Measurements from ENCODE around the gene SLC23A2. TPM values are rescaled to one million over a fixed set of nuclear protein-coding genes. Genes with fewer than 3 reads are reported as not detected.
"Not testable (repeated sequence)": the region's sequence is repeated elsewhere in the genome, so short reads cannot be mapped to it uniquely, and the experiment has no call there.

Gene SLC23A2
- total RNA-seq, 4 donors from 2014 or later: 2.6 to 3.6 (median 3.1) TPM

GRCh38 chr20:4922186-4922585, 79.1 kb downstream of the SLC23A2 start:
- intact Hi-C loops (cut with DNase I; ENCODE audit: low total_unique reads) (no loop called here), in situ Hi-C loops (cut with MboI; ENCODE audit: low sequenced_read_pairs in 4 of 4) (no loop called here)
- no peaks in the 10 kb centered on the region for H3K36me3 ChIP-seq
- H3K27me3 ChIP-seq: no peaks in the 10 kb centered on the region
- ATAC-seq: no peak
- H3K4me1 ChIP-seq: no peaks in the 10 kb centered on the region
- no peak overlapping the region for H3K4me3 ChIP-seq
- H3K27ac ChIP-seq: no peak overlapping the region
- DNase-seq: no peak
- TF ChIP-seq CTCF (IDR thresholded peaks at IDR 0.05 in 4 of 5, conservative IDR thresholded peaks at IDR 0.05 in 1 of 5) (no peak), POLR2A (IDR thresholded peaks at IDR 0.05) (no peak)
- no peaks in the 10 kb centered on the region for H3K9me3 ChIP-seq

- H3K4me3 ChIP-seq; H3K4me1 ChIP-seq; ATAC-seq; H3K27me3 ChIP-seq; intact Hi-C loops (cut with DNase I; ENCODE audit: low total_unique reads); H3K9me3 ChIP-seq; in situ Hi-C loops (cut with MboI; ENCODE audit: low sequenced_read_pairs in 4 of 4); H3K36me3 ChIP-seq; DNase-seq; H3K27ac ChIP-seq: not testable (repeated sequence)
Measured at GRCh38 chr20:4921271-4921670, 80.0 kb downstream of the SLC23A2 start.

GRCh38 chr20:4920655-4921054, 80.7 kb downstream of the SLC23A2 start:
- Histone ChIP-seq H3K4me3 (no peak overlapping the region), H3K27ac (no peak overlapping the region), H3K27me3 (no peaks in the 10 kb centered on the region), H3K36me3 (no peaks in the 10 kb centered on the region), H3K9me3 (no peaks in the 10 kb centered on the region), H3K4me1 (no peaks in the 10 kb centered on the region)
- intact Hi-C loops (cut with DNase I; ENCODE audit: low total_unique reads): no loop called here
- TF ChIP-seq CTCF (IDR thresholded peaks at IDR 0.05 in 4 of 5, conservative IDR thresholded peaks at IDR 0.05 in 1 of 5) (no peak), POLR2A (IDR thresholded peaks at IDR 0.05) (no peak)
- in situ Hi-C loops (cut with MboI; ENCODE audit: low sequenced_read_pairs in 4 of 4): no loop called here
- no peak for DNase-seq
- no peak for ATAC-seq

GRCh38 chr20:4920131-4920530, 81.2 kb downstream of the SLC23A2 start:
- TF ChIP-seq CTCF (IDR thresholded peaks at IDR 0.05 in 4 of 5, conservative IDR thresholded peaks at IDR 0.05 in 1 of 5) (no peak), POLR2A (IDR thresholded peaks at IDR 0.05) (no peak)
- Histone ChIP-seq H3K27ac (no peak overlapping the region), H3K27me3 (no peaks in the 10 kb centered on the region), H3K9me3 (no peaks in the 10 kb centered on the region), H3K4me3 (no peak overlapping the region), H3K36me3 (no peaks in the 10 kb centered on the region), H3K4me1 (no peaks in the 10 kb centered on the region)
- no peak for DNase-seq
- ATAC-seq: no peak
- intact Hi-C loops (cut with DNase I; ENCODE audit: low total_unique reads) (no loop called here), in situ Hi-C loops (cut with MboI; ENCODE audit: low sequenced_read_pairs in 4 of 4) (no loop called here)

GRCh38 chr20:4919047-4919704, 82.1 kb downstream of the SLC23A2 start:
- Histone ChIP-seq H3K27ac (no peak overlapping the region), H3K36me3 (no peaks in the 10 kb centered on the region), H3K4me1 (no peaks in the 10 kb centered on the region), H3K4me3 (no peak overlapping the region), H3K9me3 (no peaks in the 10 kb centered on the region), H3K27me3 (no peaks in the 10 kb centered on the region)
- intact Hi-C loops (cut with DNase I; ENCODE audit: low total_unique reads) (no loop called here), in situ Hi-C loops (cut with MboI; ENCODE audit: low sequenced_read_pairs in 4 of 4) (no loop called here)
- ATAC-seq: no peak
- no peak for DNase-seq
- TF ChIP-seq CTCF (IDR thresholded peaks at IDR 0.05 in 4 of 5, conservative IDR thresholded peaks at IDR 0.05 in 1 of 5) (no peak), POLR2A (IDR thresholded peaks at IDR 0.05) (no peak)
